ENCODE data around the gene RRH. TPM values are rescaled to one million over a fixed set of nuclear protein-coding genes. Genes with fewer than 3 reads are reported as not detected.
"Not testable (repeated sequence)": the region's sequence is repeated elsewhere in the genome, so short reads cannot be mapped to it uniquely, and the experiment has no call there.

Gene RRH
- total RNA-seq, 1 experiment from 2014 or later, result not detected

GRCh38 chr4:109875106-109875505 lies 47.3 kb downstream of the RRH start:
- no peak for DNase-seq (ENCODE audit: low read depth)
- in situ Hi-C loops (cut with HindIII; ENCODE audit: low pct_unique_long_range_greater_than_20kb, low sequenced_read_pairs), result no loop called here

- in situ Hi-C loops (cut with HindIII; ENCODE audit: low pct_unique_long_range_greater_than_20kb, low sequenced_read_pairs); DNase-seq (ENCODE audit: low read depth): not testable (repeated sequence)
Measured at GRCh38 chr4:109875553-109875952, 47.8 kb downstream of the RRH start.

GRCh38 chr4:109876634-109877265 lies 49.0 kb downstream of the RRH start:
- DNase-seq (ENCODE audit: low read depth), result no peak
- in situ Hi-C loops (cut with HindIII; ENCODE audit: low pct_unique_long_range_greater_than_20kb, low sequenced_read_pairs), result no loop called here

GRCh38 chr4:109877400-109877799 lies 49.6 kb downstream of the RRH start:
- in situ Hi-C loops (cut with HindIII; ENCODE audit: low pct_unique_long_range_greater_than_20kb, low sequenced_read_pairs), result no loop called here
- no peak for DNase-seq (ENCODE audit: low read depth)

GRCh38 chr4:109878355-109878754 lies 50.6 kb downstream of the RRH start:
- no peak for DNase-seq (ENCODE audit: low read depth)
- in situ Hi-C loops (cut with HindIII; ENCODE audit: low pct_unique_long_range_greater_than_20kb, low sequenced_read_pairs), result no loop called here

GRCh38 chr4:109879081-109879480 lies 51.3 kb downstream of the RRH start:
- DNase-seq (ENCODE audit: low read depth), result no peak
- in situ Hi-C loops (cut with HindIII; ENCODE audit: low pct_unique_long_range_greater_than_20kb, low sequenced_read_pairs), result no loop called here

- in situ Hi-C loops (cut with HindIII; ENCODE audit: low pct_unique_long_range_greater_than_20kb, low sequenced_read_pairs), result no loop called here
- no peak for DNase-seq (ENCODE audit: low read depth)
Measured at GRCh38 chr4:109879636-109880314, 52.0 kb downstream of the RRH start.

- in situ Hi-C loops (cut with HindIII; ENCODE audit: low pct_unique_long_range_greater_than_20kb, low sequenced_read_pairs), result no loop called here
- no peak for DNase-seq (ENCODE audit: low read depth)
Measured at GRCh38 chr4:109886303-109886702, 58.5 kb downstream of the RRH start.

GRCh38 chr4:109887071-109887470 lies 59.3 kb downstream of the RRH start:
- no peak for DNase-seq (ENCODE audit: low read depth)
- in situ Hi-C loops (cut with HindIII; ENCODE audit: low pct_unique_long_range_greater_than_20kb, low sequenced_read_pairs), result no loop called here

- no peak for DNase-seq (ENCODE audit: low read depth)
- in situ Hi-C loops (cut with HindIII; ENCODE audit: low pct_unique_long_range_greater_than_20kb, low sequenced_read_pairs), result no loop called here
Measured at GRCh38 chr4:109890076-109890475, 62.3 kb downstream of the RRH start.

Other genes with a start within 250 kb of the RRH start
- 32.7 and 34.1 TPM in 2 replicates for gene CASP6, start 124.5 kb upstream of the RRH start, total RNA-seq (2014; rRNA removed; shearing (Covaris generic); ENCODE audit: low replicate concordance)
- 11.4 and 17.3 TPM in 2 replicates for gene PLA2G12A, start 97.9 kb upstream of the RRH start, total RNA-seq (2014; rRNA removed; shearing (Covaris generic); ENCODE audit: low replicate concordance)
- gene CFI, start 26.0 kb upstream of the RRH start, total RNA-seq (2014; rRNA removed; shearing (Covaris generic); ENCODE audit: low replicate concordance), result 1.6 TPM in 1 of 2 replicates, not detected in the other
- gene GAR1, start 12.2 kb upstream of the RRH start, total RNA-seq (2014; rRNA removed; shearing (Covaris generic); ENCODE audit: low replicate concordance), result 0.93 and 11.9 TPM in 2 replicates
- gene LRIT3, start 20.1 kb downstream of the RRH start, total RNA-seq (2014; rRNA removed; shearing (Covaris generic); ENCODE audit: low replicate concordance), result not detected in 2 replicates
- gene EGF, start 84.9 kb downstream of the RRH start, total RNA-seq (2014; rRNA removed; shearing (Covaris generic); ENCODE audit: low replicate concordance), result 8.6 and 8.8 TPM in 2 replicates

Data from Caki2 (cell line).